CD1c-positive myeloid dendritic cell (primary cell): ENCODE data around the gene MS4A7.

Experiments
- DNase-seq: peaks from one replicate; pipeline ENCODE4 v3.0.0-alpha.2; 2016; ENCODE audit errors: extremely low spot score

Gene MS4A7

DNA sequence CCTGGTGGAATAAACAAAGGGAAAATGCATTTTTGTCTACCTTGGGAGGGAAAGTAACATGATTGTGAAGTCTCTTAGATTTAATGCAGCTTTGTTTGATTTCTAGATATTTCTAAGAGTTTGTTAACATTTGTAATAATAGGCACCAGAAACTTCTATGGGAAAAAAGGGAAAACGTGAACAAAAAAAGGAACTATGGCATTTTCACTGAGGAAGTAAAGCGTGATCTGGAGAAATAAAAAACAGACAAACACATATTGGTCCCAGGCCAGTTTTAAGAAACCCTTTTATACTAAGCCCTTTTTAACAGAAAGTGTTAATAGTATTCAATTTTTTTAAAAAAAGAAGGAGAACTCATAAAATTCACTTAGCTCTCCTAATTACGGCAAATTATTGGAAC, 6.9 kb upstream of the MS4A7 start:
- peak; percentile 57 for DNase-seq

GRCh38 chr11:60371854-60372253, 6.5 kb upstream of the MS4A7 start:
- DNase-seq, result no peak

DNA sequence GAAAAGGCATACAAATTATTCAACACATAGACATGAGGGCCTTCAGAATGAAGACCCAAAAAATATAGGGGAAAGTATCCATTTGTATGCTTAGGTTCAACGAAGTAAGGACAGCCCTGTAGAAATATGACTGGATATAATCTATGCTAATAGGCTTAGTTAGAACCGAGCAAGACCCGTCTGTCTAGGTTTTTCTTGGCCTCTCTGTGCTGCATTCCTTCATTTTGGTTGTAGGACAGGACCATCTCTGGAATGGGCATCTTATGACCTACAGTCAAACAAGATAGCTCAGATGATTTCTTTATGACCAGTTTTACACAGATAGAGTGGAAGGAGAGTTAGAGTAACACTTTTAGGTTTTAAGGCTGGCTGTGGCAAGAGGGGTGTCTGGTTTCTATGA, 5.6 kb upstream of the MS4A7 start:
- no peak for DNase-seq

GRCh38 chr11:60375316-60375715, 3.0 kb upstream of the MS4A7 start:
- no peak for DNase-seq

GRCh38 chr11:60376601-60377000, 1.7 kb upstream of the MS4A7 start:
- DNase-seq, result no peak

GRCh38 chr11:60377401-60378136, 763 bp upstream of the MS4A7 start:
- DNase-seq, result peak; percentile 94

GRCh38 chr11:60389279-60389910, 11.1 kb downstream of the MS4A7 start:
- peak; percentile 83 for DNase-seq

DNA sequence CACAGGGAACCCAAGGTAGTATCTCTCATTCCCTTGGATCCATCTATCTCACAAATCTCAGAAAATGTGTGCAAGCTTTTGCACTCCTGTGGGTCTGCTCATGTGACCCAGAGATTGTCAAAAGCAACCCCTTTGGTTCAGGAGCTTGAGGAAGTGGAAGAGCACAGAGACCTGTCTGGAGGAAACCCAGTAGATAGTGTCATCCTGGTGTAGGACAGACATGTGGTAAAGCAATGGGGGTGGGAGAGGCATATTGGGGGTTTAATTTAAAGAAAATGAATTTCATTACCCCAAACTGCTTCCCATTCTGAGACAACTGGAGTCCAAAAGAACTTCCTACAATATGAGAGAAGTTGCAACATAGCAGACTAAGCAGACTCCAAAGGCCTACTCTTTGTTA, 12.1 kb downstream of the MS4A7 start:
- peak; percentile 41 for DNase-seq

- DNase-seq, result no peak
Observed at GRCh38 chr11:60392361-60392760, 14.0 kb downstream of the MS4A7 start.

- no peak for DNase-seq
Observed at GRCh38 chr11:60393016-60393415, 14.7 kb downstream of the MS4A7 start.

DNA sequence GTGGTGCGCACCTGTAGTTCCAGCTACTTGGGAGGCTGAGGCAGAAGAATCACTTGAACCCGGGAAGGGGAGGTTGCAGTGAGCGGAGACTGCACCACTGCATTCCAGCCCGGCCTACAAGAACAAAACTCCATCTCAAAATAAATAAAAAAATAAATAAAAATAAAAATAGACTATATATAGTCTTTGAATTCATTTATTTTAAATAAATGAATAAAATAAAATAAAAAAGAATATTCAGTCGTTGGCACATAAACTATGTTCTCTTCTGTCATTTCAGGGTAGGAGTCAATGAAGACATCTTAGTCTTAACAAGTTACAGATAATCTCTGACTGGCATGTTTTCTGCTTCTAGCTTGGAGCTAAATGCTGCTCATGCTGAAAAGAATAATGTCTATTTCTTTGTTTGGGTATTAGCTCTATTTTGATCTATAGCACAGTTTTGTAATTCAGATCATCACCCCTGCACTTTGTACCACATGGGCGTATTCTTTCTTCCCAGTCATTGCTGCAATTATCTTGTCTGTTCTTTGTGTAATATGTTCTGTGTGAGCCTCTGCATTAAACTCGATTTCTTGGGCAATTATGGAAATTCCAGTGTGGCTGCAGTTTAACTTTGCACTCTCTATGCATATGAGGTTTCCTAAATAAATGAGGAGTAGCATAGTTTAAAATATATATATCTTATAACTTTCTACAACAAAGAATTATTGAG, 16.5 kb downstream of the MS4A7 start:
- DNase-seq, result peak; percentile 29

DNA sequence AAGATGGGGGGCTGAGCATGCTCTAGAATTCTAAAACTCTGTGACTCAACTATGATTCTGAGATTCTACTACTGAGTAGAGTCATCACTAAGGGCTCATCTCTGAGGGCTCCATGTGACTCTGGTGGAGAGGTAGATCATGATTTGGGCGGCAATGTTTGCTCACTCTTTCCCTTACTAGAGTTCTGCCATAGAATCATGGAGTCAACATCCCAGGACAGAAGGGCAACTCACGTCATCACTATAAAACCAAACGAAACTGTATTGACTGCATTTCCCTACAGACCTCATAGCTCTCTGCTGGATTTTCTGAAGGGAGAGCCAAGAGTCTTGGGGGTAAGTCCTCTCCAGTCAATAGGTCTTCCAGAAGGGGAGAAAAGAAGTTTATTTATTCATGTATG, 18.1 kb downstream of the MS4A7 start, which contains the start of gene MS4A14:
Gene MS4A14 (plus strand): TSS at position 78 of the 400 bp plus-strand sequence. CDS start 120 bp downstream, at position 198.
- peak; percentile 58 for DNase-seq

GRCh38 chr11:60396799-60397198, 18.5 kb downstream of the MS4A7 start:
- peak; percentile 80 for DNase-seq

DNA sequence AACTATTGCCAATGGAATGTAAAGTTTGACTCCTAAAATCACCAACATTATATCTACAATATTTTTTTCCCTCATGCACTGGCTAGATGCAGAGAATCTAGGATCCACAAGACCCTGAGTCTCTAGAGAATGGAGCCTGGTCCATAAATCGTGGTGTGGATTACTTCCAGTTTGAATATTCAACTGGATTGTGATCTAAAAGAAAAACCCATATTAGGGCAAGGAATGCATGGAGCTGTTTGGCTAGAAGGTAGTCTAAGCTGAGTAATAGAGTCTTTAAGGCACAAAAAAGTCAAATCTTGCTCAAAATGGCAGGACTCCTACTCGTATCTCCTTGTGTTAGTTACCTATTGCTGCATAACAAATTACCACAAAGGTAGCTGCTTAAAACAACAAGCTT, 41.7 kb downstream of the MS4A7 start:
- no peak for DNase-seq

DNA sequence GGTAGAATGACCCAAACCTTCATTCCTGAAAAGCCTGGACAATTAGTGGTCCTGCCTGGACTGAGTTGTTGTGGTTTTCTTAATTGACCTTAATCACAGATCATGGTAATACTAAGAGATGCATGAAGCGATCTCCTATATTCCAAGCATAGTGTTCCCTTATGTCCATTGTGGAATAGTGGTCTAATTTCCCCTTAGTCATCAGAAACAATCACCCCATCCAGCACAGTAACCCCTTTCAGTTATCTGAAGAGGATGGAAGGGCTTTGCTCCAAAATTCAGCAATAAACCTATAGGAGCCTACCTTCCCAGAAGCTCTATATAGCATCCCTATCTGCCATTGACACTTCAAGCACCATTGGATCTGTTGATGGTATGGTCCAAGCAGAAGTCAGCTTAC, 44.3 kb downstream of the MS4A7 start:
- no peak for DNase-seq

GRCh38 chr11:60428517-60428916, 50.2 kb downstream of the MS4A7 start:
- no peak for DNase-seq

GRCh38 chr11:60429272-60429671, 50.9 kb downstream of the MS4A7 start, which contains the start of gene MS4A5:
TSS of gene MS4A5 (plus strand) at chr11:60429572. CDS start at chr11:60429675, 103 bp downstream.
- no peak for DNase-seq

GRCh38 chr11:60431251-60431650, 52.9 kb downstream of the MS4A7 start:
- no peak for DNase-seq

GRCh38 chr11:60433401-60433800, 55.1 kb downstream of the MS4A7 start:
- DNase-seq, result no peak
